NCI-H345 (cell line): ENCODE results near the gene CHD1.

Experiments
- DNase-seq: peaks from one replicate; lab custom pipeline; 2025; lab: John Stamatoyannopoulos, UW

CHD1 gene

DNA sequence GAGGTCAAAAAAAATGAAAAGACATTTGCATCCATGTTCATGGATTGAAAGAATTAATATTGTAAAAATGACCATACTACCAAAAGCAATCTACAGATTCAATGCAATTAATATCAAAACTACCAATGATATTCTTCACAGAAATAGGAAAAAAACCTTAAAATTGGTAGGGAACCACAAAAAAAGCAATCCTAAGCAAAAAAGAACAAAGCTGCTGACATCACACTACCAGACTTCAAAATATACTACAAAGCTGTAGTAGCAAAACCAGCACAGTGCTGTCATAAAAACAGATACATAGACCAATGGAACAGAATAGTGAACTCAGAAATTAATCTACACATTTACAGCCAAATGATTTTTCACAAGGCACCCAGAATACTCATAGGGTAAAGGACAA is 121.0 kb downstream of the CHD1 start:
- no peak for DNase-seq

DNA sequence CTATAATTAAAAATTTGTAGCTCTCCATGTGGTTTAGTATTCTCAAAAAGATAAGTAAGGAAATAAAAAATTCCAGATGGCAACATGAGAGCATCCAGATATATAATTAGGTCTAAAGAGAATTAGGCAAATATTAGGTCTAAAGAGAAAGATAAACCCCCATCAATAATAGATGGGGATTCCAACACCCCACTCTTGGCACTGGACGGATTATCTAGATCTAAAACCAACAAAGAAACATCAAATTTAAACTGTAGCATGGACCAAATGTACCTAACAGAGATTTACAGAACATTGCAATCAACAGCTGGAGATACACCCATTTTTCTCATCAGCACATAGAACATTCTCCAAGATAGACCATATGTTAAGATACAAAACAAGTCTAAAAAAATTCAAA is 123.7 kb downstream of the CHD1 start:
- no peak for DNase-seq

DNA sequence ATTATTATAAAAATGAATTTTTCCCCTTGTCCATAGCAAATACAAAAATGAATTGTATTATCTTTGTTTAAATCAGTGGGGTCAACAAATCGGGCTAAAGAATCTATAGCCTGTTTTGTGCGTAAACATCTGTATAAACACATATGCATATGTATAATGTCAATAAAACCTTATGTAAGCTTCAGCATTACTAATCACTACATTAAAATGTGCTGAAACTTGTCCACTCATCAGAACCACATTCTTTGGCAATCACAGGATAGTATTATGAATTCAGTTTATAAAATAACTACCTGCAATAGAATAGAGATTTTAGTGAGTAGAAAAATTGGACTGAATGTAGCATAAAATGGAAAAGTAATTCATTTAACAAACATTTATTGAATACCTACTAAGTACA is 124.7 kb downstream of the CHD1 start:
- no peak for DNase-seq
